Measurements from ENCODE around the gene PRUNE2.

Gene PRUNE2

GRCh38 chr9:76730801-76731200 lies 175.1 kb downstream of the PRUNE2 start:
- DNase-seq, result no peak

- no peak for DNase-seq
Observed at GRCh38 chr9:76729980-76730737, 175.8 kb downstream of the PRUNE2 start.

GRCh38 chr9:76729116-76729515 lies 176.8 kb downstream of the PRUNE2 start:
- no peak for DNase-seq

GRCh38 chr9:76725885-76726284 lies 180.0 kb downstream of the PRUNE2 start:
- no peak for DNase-seq

GRCh38 chr9:76725011-76725546 lies 180.8 kb downstream of the PRUNE2 start:
- no peak for DNase-seq

- DNase-seq, result no peak
Observed at GRCh38 chr9:76720245-76720644, 185.7 kb downstream of the PRUNE2 start.

- no peak for DNase-seq
Observed at GRCh38 chr9:76718166-76718565, 187.7 kb downstream of the PRUNE2 start.

- DNase-seq, result no peak
Observed at GRCh38 chr9:76717613-76718012, 188.3 kb downstream of the PRUNE2 start.

- DNase-seq, result no peak
Observed at GRCh38 chr9:76717176-76717575, 188.7 kb downstream of the PRUNE2 start.

GRCh38 chr9:76716085-76716672 lies 189.7 kb downstream of the PRUNE2 start:
- no peak for DNase-seq

- no peak for DNase-seq
Observed at GRCh38 chr9:76713381-76713780, 192.5 kb downstream of the PRUNE2 start.

GRCh38 chr9:76709020-76709419 lies 196.9 kb downstream of the PRUNE2 start:
- DNase-seq, result no peak

GRCh38 chr9:76707510-76707909 lies 198.4 kb downstream of the PRUNE2 start:
- no peak for DNase-seq

- peak in 1 of 2 donors; percentile 63 for DNase-seq
Observed at GRCh38 chr9:76704593-76705204, 201.2 kb downstream of the PRUNE2 start.

GRCh38 chr9:76703270-76703669 lies 202.6 kb downstream of the PRUNE2 start:
- peak in 1 of 2 donors; percentile 3 for DNase-seq

GRCh38 chr9:76701441-76702039 lies 204.4 kb downstream of the PRUNE2 start:
- no peak for DNase-seq

- no peak for DNase-seq
Observed at GRCh38 chr9:76700916-76701315, 205.0 kb downstream of the PRUNE2 start.

GRCh38 chr9:76699971-76700370 lies 205.9 kb downstream of the PRUNE2 start:
- no peak for DNase-seq

GRCh38 chr9:76697554-76697953 lies 208.4 kb downstream of the PRUNE2 start:
- DNase-seq, result no peak

GRCh38 chr9:76697081-76697480 lies 208.8 kb downstream of the PRUNE2 start:
- no peak for DNase-seq

- DNase-seq, result no peak
Observed at GRCh38 chr9:76693912-76694311, 212.0 kb downstream of the PRUNE2 start.

GRCh38 chr9:76692458-76693129 lies 213.3 kb downstream of the PRUNE2 start:
- no peak for DNase-seq

All from bone marrow (tissue), 2 donors.